Stomach (tissue), 9 donors: ENCODE data around the gene VGLL4. TPM values are rescaled to one million over a fixed set of nuclear protein-coding genes. Genes with fewer than 3 reads are reported as not detected.
A peak's percentile ranks its signal among the peaks of the same experiment; 100 is the strongest.

Experiments used
- DNase-seq, 2 donors: peaks; one replicate each; pipeline versions ENCODE4 v3.0.0 to v3.0.0-alpha.2; 2013 to 2019
- H3K27ac ChIP-seq, 5 donors: fragments of 200-600 bp in 4 of 5; sonication (generic) in 4 of 5; one replicate each; pipeline ENCODE4 v1.5.1; 2013 to 2019; ENCODE audit warnings: mild to moderate bottlenecking in 1 of 5, moderate library complexity in 1 of 5
- H3K27me3 ChIP-seq, 3 donors: fragments of 200-600 bp; sonication (generic); one replicate each; pipeline ENCODE4 v1.5.1; 2017 to 2019; ENCODE audit warnings: mixed run types in 1 of 3
- H3K36me3 ChIP-seq, 4 donors: fragments of 200-600 bp; sonication (generic); 1 replicate in 3 of 4; 2 replicates in 1 of 4; pipeline ENCODE4 v1.5.1; 2016 to 2019
- H3K4me1 ChIP-seq, 4 donors: fragments of 200-600 bp; sonication (generic); one replicate each; pipeline ENCODE4 v1.5.1; 2016 to 2019
- H3K4me3 ChIP-seq, 4 donors: fragments of 200-600 bp; sonication (generic) in 3 of 4; one replicate each; pipeline ENCODE4 v1.5.1; 2016 to 2019; ENCODE audit warnings: mild to moderate bottlenecking in 1 of 4
- H3K9me3 ChIP-seq, 4 donors: fragments of 200-600 bp; sonication (generic); one replicate each; pipeline ENCODE4 v1.5.1; 2016 to 2019
- CTCF ChIP-seq, 7 experiments: fragments of 450-650 bp in 4 of 7; fragments of 200-600 bp in 3 of 7; sonication (generic) in 3 of 7; IDR thresholded peaks; one replicate each; pipeline ENCODE4 v1.5.1; 2016 to 2019; ENCODE audit warnings: antibody characterized with exemption in 7 of 7, control low read depth in 2 of 7, mild to moderate bottlenecking in 1 of 7
- EP300 ChIP-seq: sonication (generic); formaldehyde crosslinking; IDR thresholded peaks from one replicate; pipeline ENCODE4 v1.6.1; 2017; ENCODE audit warnings: antibody characterized with exemption
- POLR2A ChIP-seq, 4 donors: fragments of 450-650 bp; IDR thresholded peaks; one replicate each; pipeline ENCODE4 v1.6.1; 2016; ENCODE audit warnings: antibody characterized with exemption in 4 of 4, control low read depth in 2 of 4, mild to moderate bottlenecking in 1 of 4, moderate library complexity in 1 of 4
- POLR2AphosphoS5 ChIP-seq, 3 donors: sonication (generic); formaldehyde crosslinking; IDR thresholded peaks; one replicate each; pipeline ENCODE4 v1.6.1; 2016; ENCODE audit warnings: antibody characterized with exemption in 3 of 3
- WGBS, 5 donors: extraction: QIAGEN DNeasy Blood & Tissue Kit in 3 of 5; methylation state at CpG; one replicate each; pipeline versions ENCODE4 v1.1.5 to v1.1.7; 2013 to 2018; 5-methylcytosine and 5-hydroxymethylcytosine counted together
- intact Hi-C: fragments of 100-400 bp; cut with DNase I; formaldehyde crosslinking; loops from one replicate; pipeline ENCODE4 v1.15.1; 2023; ENCODE audit warnings: low total_unique reads
- polyA plus RNA-seq, 3 donors: library from polyadenylated mRNA; stranded (reverse); fragments of 200-250 nt; gene quantifications; one replicate each; pipeline ENCODE4 v1.2.3, GENCODE V29; 2013
- total RNA-seq, 5 donors: library from RNA; depleted of rRNA; stranded (reverse); fragments of >200 nt; gene quantifications; one replicate each; pipeline versions ENCODE4 v1.1.0 to v1.2.3, GENCODE V29; 2014 to 2016
- donor health status: healthy with polysubstance abuse.
- donor health status: Bipolar disorder and iron deficiency.
- donor health status: healthy.

The VGLL4 gene
- total and polyA plus RNA-seq, 8 donors: 15.2 to 147 (median 43.3) TPM

GRCh38 chr3:11570789-11571495, 72.8 kb downstream of the VGLL4 start:
- Histone ChIP-seq H3K27me3 (no peaks in the 10 kb centered on the region), H3K4me1 (peaks cover 16 to 62% (median 30%) of the 10 kb centered on the region in 4 donors), H3K36me3 (peaks cover 3 to 34% (median 28%) of the 10 kb centered on the region in 4 donors), H3K9me3 (no peaks in the 10 kb centered on the region), H3K27ac (peak overlapping the region; percentile 12 to 90 (median 85)), H3K4me3 (no peak overlapping the region)
- intact Hi-C loops: no loop called here
- WGBS, 5 donors: 68 to 85% (median 79%) methylated on average over 20 of the region's 20 CpGs
- no peak for DNase-seq
- TF ChIP-seq POLR2A (IDR thresholded peaks at IDR 0.05): no peak
- TF ChIP-seq POLR2AphosphoS5 (IDR thresholded peaks at IDR 0.05): peak in 2 of 3 donors; percentile 37 to 53
- no peak for TF ChIP-seq EP300
- no peak for TF ChIP-seq CTCF (IDR thresholded peaks at IDR 0.05)

GRCh38 chr3:11570251-11570650, 73.5 kb downstream of the VGLL4 start:
- intact Hi-C loops: no loop called here
- 64 to 77% (median 71%) methylated on average over 12 to 13 of the region's 13 CpGs for WGBS, 5 donors
- Histone ChIP-seq H3K36me3 (peaks cover 3 to 38% (median 30%) of the 10 kb centered on the region in 4 donors), H3K27ac (peak overlapping the region in 4 of 5 donors; percentile 32 to 90 (median 87)), H3K27me3 (no peaks in the 10 kb centered on the region), H3K9me3 (no peaks in the 10 kb centered on the region), H3K4me3 (no peak overlapping the region), H3K4me1 (peaks cover 16 to 62% (median 28%) of the 10 kb centered on the region in 4 donors)
- no peak for TF ChIP-seq CTCF (IDR thresholded peaks at IDR 0.05)
- DNase-seq: no peak

- Histone ChIP-seq H3K9me3 (no peaks in the 10 kb centered on the region), H3K4me3 (no peak overlapping the region), H3K27ac (peak overlapping the region; percentile 75 to 90 (median 88)), H3K27me3 (no peaks in the 10 kb centered on the region), H3K36me3 (peaks cover 7 to 41% (median 30%) of the 10 kb centered on the region in 4 donors), H3K4me1 (peaks cover 16 to 62% (median 28%) of the 10 kb centered on the region in 4 donors)
- intact Hi-C loops: no loop called here
- DNase-seq: no peak
- TF ChIP-seq CTCF (IDR thresholded peaks at IDR 0.05) (no peak), EP300 (no peak), POLR2A (IDR thresholded peaks at IDR 0.05) (no peak), POLR2AphosphoS5 (IDR thresholded peaks at IDR 0.05) (no peak)
- 74 to 88% (median 81%) methylated on average over 11 to 13 of the region's 13 CpGs for WGBS, 5 donors
These were observed 74.5 kb downstream of the VGLL4 start for GRCh38 chr3:11569156-11569741.

GRCh38 chr3:11568503-11569155, 75.1 kb downstream of the VGLL4 start:
- H3K9me3 ChIP-seq: no peaks in the 10 kb centered on the region
- peak overlapping the region; percentile 75 to 90 (median 88) for H3K27ac ChIP-seq
- no peaks in the 10 kb centered on the region for H3K27me3 ChIP-seq
- 52 to 67% (median 61%) methylated on average over 19 to 29 of the region's 29 CpGs for WGBS, 5 donors
- DNase-seq: peak in 1 of 2 donors; percentile 64
- peak overlapping the region in 2 of 4 donors; percentile 2 to 27 for H3K4me3 ChIP-seq
- intact Hi-C loops: no loop called here
- TF ChIP-seq POLR2AphosphoS5 (IDR thresholded peaks at IDR 0.05) (peak; percentile 21 to 58 (median 32)), CTCF (IDR thresholded peaks at IDR 0.05) (no peak)
- peaks cover 13 to 47% (median 35%) of the 10 kb centered on the region in 4 donors for H3K36me3 ChIP-seq
- peaks cover 16 to 59% (median 28%) of the 10 kb centered on the region in 4 donors for H3K4me1 ChIP-seq
